MM.1S (cell line): Measurements from ENCODE around the gene SLC10A1.

Source experiments
- DNase-seq: peaks from one replicate; pipeline ENCODE4 v3.0.0-alpha.2; 2015
- H2AFZ ChIP-seq: fragments of 300-600 bp; sonication (generic); 2 replicates; pipeline ENCODE4 v1.6.0; 2016; ENCODE audit warnings: antibody characterized with exemption, low read length
- H3F3A ChIP-seq: fragments of 300-600 bp; sonication (generic); 2 replicates; pipeline ENCODE4 v1.6.1; 2016; ENCODE audit warnings: mild to moderate bottlenecking, antibody characterized with exemption, low read length, moderate library complexity, mixed read lengths; ENCODE audit not compliant: insufficient read depth
- H3K27ac ChIP-seq: fragments of 300-600 bp; sonication (generic); 2 replicates; pipeline ENCODE4 v1.5.1; 2016; ENCODE audit warnings: mild to moderate bottlenecking, low read length
- H3K27me3 ChIP-seq: fragments of 300-600 bp; sonication (generic); replicated peaks from 2 replicates; pipeline ENCODE4 v1.6.0; 2016; ENCODE audit warnings: low read length; ENCODE audit not compliant: insufficient read depth
- H3K36me3 ChIP-seq: fragments of 300-600 bp; sonication (generic); replicated peaks from 2 replicates; pipeline ENCODE4 v1.6.1; 2016; ENCODE audit warnings: mild to moderate bottlenecking, low read length, mixed read lengths; ENCODE audit not compliant: insufficient read depth
- H3K4me1 ChIP-seq: fragments of 300-600 bp; sonication (generic); 2 replicates; pipeline ENCODE4 v1.6.1; 2016; ENCODE audit warnings: low read length, mixed read lengths
- H3K4me2 ChIP-seq: fragments of 300-600 bp; sonication (generic); 2 replicates; pipeline ENCODE4 v1.6.0; 2016; ENCODE audit warnings: low read depth, low read length
- H3K4me3 ChIP-seq: fragments of 300-600 bp; sonication (generic); 2 replicates; pipeline ENCODE4 v1.5.1; 2016; ENCODE audit warnings: low read length, mixed read lengths
- H3K79me2 ChIP-seq: fragments of 300-600 bp; sonication (generic); 2 replicates; pipeline ENCODE4 v1.6.1; 2016; ENCODE audit warnings: mixed run types, low read length, mixed read lengths
- H3K9ac ChIP-seq: fragments of 300-600 bp; sonication (generic); 2 replicates; pipeline ENCODE4 v1.6.1; 2016; ENCODE audit warnings: low read length, mixed read lengths
- H3K9me2 ChIP-seq: fragments of 300-600 bp; sonication (generic); replicated peaks from 2 replicates; pipeline ENCODE4 v1.6.1; 2016; ENCODE audit warnings: mild to moderate bottlenecking, low read length, mixed read lengths; ENCODE audit not compliant: insufficient read depth
- H3K9me3 ChIP-seq: fragments of 300-600 bp; sonication (generic); replicated peaks from 2 replicates; pipeline ENCODE4 v1.6.1; 2016; ENCODE audit warnings: mild to moderate bottlenecking, low read length, mixed read lengths; ENCODE audit not compliant: insufficient read depth
- H4K20me1 ChIP-seq: fragments of 300-600 bp; sonication (generic); 2 replicates; pipeline ENCODE4 v1.6.1; 2016; ENCODE audit warnings: mild to moderate bottlenecking, low read length, moderate library complexity, mixed read lengths; ENCODE audit not compliant: insufficient read depth
- EZH2 ChIP-seq: fragments of 300-600 bp; sonication (generic); optimal IDR thresholded peaks from 2 replicates; pipeline ENCODE3; 2017; ENCODE audit warnings: low read depth, mild to moderate bottlenecking, antibody characterized with exemption, low read length, mixed read lengths
- EZH2phosphoT487 ChIP-seq: fragments of 300-600 bp; sonication (generic); IDR thresholded peaks from 2 replicates; pipeline ENCODE4 v1.6.1; 2018; ENCODE audit warnings: antibody characterized with exemption, low read length
- TF ChIP-seq, protein P1 (sequence below): fragments of 300-600 bp; sonication (generic); IDR thresholded peaks from 2 replicates; pipeline ENCODE4 v1.5.1; 2016; ENCODE audit warnings: antibody characterized with exemption, low read length, mixed read lengths

SLC10A1 gene

DNA sequence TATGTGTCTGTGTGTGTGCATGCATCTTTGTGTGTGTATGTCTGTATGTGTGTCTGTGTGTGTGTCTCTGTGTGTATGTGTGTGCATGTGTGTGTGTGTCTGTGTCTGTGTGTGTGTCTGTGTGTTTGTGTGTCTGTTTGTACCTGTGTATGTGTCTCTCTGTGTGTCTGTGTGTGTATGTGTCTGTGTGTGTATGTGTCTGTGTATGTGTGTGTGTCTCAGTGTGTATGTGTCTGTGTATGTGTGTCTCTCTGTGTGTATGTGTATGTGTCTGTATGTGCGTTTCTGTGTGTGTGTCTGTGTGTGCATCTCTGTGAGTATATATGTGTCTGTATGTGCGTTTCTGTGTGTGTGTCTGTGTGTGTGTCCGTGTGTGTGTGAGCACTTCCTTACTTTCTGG is 42.6 kb upstream of the SLC10A1 start:
- Histone ChIP-seq H3K4me3 (no peak overlapping the region), H4K20me1 (no peaks in the 10 kb centered on the region), H3K79me2 (no peaks in the 10 kb centered on the region), H3K4me2 (no peak overlapping the region), H3K27ac (no peak overlapping the region), H3F3A (no peaks in the 10 kb centered on the region), H3K9me2 (no peaks in the 10 kb centered on the region), H3K36me3 (no peaks in the 10 kb centered on the region), H3K27me3 (no peaks in the 10 kb centered on the region), H3K4me1 (no peaks in the 10 kb centered on the region), H2AFZ (no peak overlapping the region), H3K9me3 (no peaks in the 10 kb centered on the region), H3K9ac (no peak overlapping the region)
- no peak for DNase-seq
- TF ChIP-seq, protein P1, sequence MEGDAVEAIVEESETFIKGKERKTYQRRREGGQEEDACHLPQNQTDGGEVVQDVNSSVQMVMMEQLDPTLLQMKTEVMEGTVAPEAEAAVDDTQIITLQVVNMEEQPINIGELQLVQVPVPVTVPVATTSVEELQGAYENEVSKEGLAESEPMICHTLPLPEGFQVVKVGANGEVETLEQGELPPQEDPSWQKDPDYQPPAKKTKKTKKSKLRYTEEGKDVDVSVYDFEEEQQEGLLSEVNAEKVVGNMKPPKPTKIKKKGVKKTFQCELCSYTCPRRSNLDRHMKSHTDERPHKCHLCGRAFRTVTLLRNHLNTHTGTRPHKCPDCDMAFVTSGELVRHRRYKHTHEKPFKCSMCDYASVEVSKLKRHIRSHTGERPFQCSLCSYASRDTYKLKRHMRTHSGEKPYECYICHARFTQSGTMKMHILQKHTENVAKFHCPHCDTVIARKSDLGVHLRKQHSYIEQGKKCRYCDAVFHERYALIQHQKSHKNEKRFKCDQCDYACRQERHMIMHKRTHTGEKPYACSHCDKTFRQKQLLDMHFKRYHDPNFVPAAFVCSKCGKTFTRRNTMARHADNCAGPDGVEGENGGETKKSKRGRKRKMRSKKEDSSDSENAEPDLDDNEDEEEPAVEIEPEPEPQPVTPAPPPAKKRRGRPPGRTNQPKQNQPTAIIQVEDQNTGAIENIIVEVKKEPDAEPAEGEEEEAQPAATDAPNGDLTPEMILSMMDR = no peak
- no peak for TF ChIP-seq EZH2phosphoT487
- no peak for TF ChIP-seq EZH2

DNA sequence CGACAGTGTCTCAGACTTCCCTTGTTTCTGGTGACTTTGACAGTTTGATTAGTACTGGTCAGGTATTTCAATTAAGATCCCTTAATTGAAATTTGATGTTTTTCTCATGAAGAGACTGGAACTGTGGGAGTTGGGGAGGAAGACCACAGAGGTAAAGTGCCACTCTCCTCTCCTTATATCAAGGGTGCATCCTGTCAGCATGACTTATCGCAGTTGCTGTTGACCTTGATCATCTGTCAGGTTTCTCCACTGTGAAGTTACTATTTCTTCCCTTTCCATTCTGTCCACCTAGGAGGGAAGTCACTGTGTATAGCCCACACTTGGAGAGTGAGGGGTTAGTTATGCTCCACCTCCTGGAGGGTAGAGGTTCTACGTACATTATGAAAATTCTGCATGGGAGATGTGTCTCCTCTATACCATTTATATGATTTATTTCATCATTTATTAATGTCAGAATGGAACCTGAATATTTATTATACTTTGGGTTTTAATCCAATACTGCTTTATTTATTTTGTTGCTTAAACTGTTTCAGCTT is 41.9 kb upstream of the SLC10A1 start:
- Histone ChIP-seq H3K79me2 (no peaks in the 10 kb centered on the region), H3K9me3 (no peaks in the 10 kb centered on the region), H3K27ac (no peak overlapping the region), H3K9ac (no peak overlapping the region), H2AFZ (no peak overlapping the region), H3K4me3 (no peak overlapping the region), H3K27me3 (no peaks in the 10 kb centered on the region), H3K36me3 (no peaks in the 10 kb centered on the region), H4K20me1 (no peaks in the 10 kb centered on the region), H3F3A (no peaks in the 10 kb centered on the region), H3K4me2 (no peak overlapping the region), H3K9me2 (no peaks in the 10 kb centered on the region), H3K4me1 (no peaks in the 10 kb centered on the region)
- TF ChIP-seq, protein P1 = no peak
- TF ChIP-seq EZH2phosphoT487 (no peak), EZH2 (no peak)
- no peak for DNase-seq

DNA sequence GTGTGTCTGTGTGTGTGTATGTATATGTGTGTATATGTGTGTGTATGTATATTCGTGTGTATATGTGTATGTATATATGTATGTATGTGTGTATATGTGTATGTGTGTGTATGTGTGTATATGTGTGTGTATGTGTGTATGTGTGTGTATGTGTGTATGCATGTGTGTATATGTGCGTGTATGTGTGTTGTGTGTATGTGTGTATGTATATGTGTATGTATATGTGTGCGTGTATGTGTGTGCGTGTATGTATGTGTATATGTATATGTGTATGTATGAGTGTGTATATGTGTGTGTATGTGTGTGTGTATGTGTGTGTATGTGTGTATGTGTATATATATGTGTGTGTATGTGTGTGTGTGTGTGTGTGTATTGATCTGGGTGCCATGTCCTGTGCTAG is 31.8 kb upstream of the SLC10A1 start:
- Histone ChIP-seq H2AFZ (no peak overlapping the region), H3K4me3 (no peak overlapping the region), H3K9me3 (no peaks in the 10 kb centered on the region), H3K9me2 (no peaks in the 10 kb centered on the region), H3K9ac (no peak overlapping the region), H3K4me1 (no peaks in the 10 kb centered on the region), H3K27ac (no peak overlapping the region), H3K4me2 (no peak overlapping the region), H3F3A (no peaks in the 10 kb centered on the region), H3K36me3 (no peaks in the 10 kb centered on the region), H4K20me1 (no peaks in the 10 kb centered on the region), H3K79me2 (no peaks in the 10 kb centered on the region), H3K27me3 (no peaks in the 10 kb centered on the region)
- TF ChIP-seq, protein P1 = no peak
- TF ChIP-seq EZH2phosphoT487 (no peak), EZH2 (no peak)
- DNase-seq = no peak
